A673 (cell line): Measurements from ENCODE around the gene STAT5B. TPM values are rescaled to one million over a fixed set of nuclear protein-coding genes. Genes with fewer than 3 reads are reported as not detected.

ENCODE experiments used
- BruUV-seq: library from RNA; stranded (reverse); fragments of 400-500 nt; replicated peaks from 2 replicates; lab custom pipeline; 2021; lab: Mats Ljungman, UMichigan
- CTCF ChIA-PET: fragments of 300-600 bp; sonication (Branson Sonifier 250); formaldehyde crosslinking; loops from one replicate; lab custom pipeline; 2022; ENCODE audit warnings: antibody characterized with exemption; lab: Charles Lee
- POLR2A ChIA-PET: fragments of 300-600 bp; sonication (Branson Sonifier 250); formaldehyde crosslinking; loops from one replicate; lab custom pipeline; 2022; ENCODE audit warnings: antibody characterized with exemption; ENCODE audit not compliant: low non-redundant PET; lab: Charles Lee
- DNase-seq: peaks from one replicate; pipeline ENCODE4 v3.0.0-alpha.2; 2015; ENCODE audit warnings: low spot score
- H3K27ac ChIP-seq: fragments of 200-600 bp; sonication (generic); 2 replicates; pipeline ENCODE4 v1.5.1; 2016; ENCODE audit warnings: mixed run types, low read depth, mild to moderate bottlenecking, mixed read lengths, antibody characterized with exemption, low read length; ENCODE audit not compliant: poor library complexity, severe bottlenecking
- H3K27me3 ChIP-seq: fragments of 200-600 bp; sonication (generic); replicated peaks from 2 replicates; pipeline ENCODE4 v1.6.1; 2017; ENCODE audit warnings: mixed run types, low read depth, mild to moderate bottlenecking, mixed read lengths, antibody characterized with exemption, low read length; ENCODE audit not compliant: insufficient read depth, poor library complexity
- H3K36me3 ChIP-seq: fragments of 200-600 bp; sonication (generic); 2 replicates; pipeline ENCODE4 v1.6.1; 2016; ENCODE audit warnings: mixed run types, mild to moderate bottlenecking, mixed read lengths, antibody characterized with exemption, low read length; ENCODE audit not compliant: insufficient read depth, poor library complexity, severe bottlenecking
- H3K4me1 ChIP-seq: fragments of 200-600 bp; sonication (generic); 2 replicates; pipeline ENCODE4 v1.6.1; 2017; ENCODE audit warnings: mixed run types, mild to moderate bottlenecking, mixed read lengths, antibody characterized with exemption, low read length; ENCODE audit not compliant: insufficient read depth, poor library complexity, severe bottlenecking
- H3K4me3 ChIP-seq: fragments of 200-600 bp; sonication (generic); 2 replicates; pipeline ENCODE4 v1.5.1; 2016; ENCODE audit warnings: low read depth, mixed run types, mild to moderate bottlenecking, mixed read lengths, low read length; ENCODE audit not compliant: poor library complexity, severe bottlenecking
- H3K9me3 ChIP-seq: fragments of 200-600 bp; sonication (generic); 2 replicates; pipeline ENCODE4 v1.6.1; 2016; ENCODE audit warnings: mixed run types, low read depth, mild to moderate bottlenecking, mixed read lengths, antibody characterized with exemption, low read length; ENCODE audit not compliant: poor library complexity, severe bottlenecking
- EZH2 ChIP-seq: fragments of 200-600 bp; sonication (generic); IDR thresholded peaks from 2 replicates; pipeline ENCODE4 v1.6.1; 2017; ENCODE audit warnings: borderline replicate concordance, low read depth, mild to moderate bottlenecking, mixed read lengths, antibody characterized with exemption, low read length; ENCODE audit not compliant: poor library complexity, severe bottlenecking
- intact Hi-C: fragments of 100-400 bp; cut with micrococcal nuclease; formaldehyde crosslinking; loops from one replicate; pipeline ENCODE4 v1.10.0; 2022; ENCODE audit not compliant: unreplicated experiment
- total RNA-seq: library from RNA; stranded (reverse); gene quantifications from 2 replicates; pipeline ENCODE4 v1.2.3, GENCODE V29; 2021
- TF ChIP-seq, protein P1 (sequence below): fragments of 300-800, 200-600 bp; sonication (generic); conservative IDR thresholded peaks from 2 replicates; pipeline ENCODE4 v1.5.1; 2017; ENCODE audit warnings: low read depth, mild to moderate bottlenecking, antibody characterized with exemption, low read length, moderate library complexity, mixed read lengths

Gene STAT5B
- total RNA-seq, 1 experiment from 2014 or later, result 11.2 TPM

DNA sequence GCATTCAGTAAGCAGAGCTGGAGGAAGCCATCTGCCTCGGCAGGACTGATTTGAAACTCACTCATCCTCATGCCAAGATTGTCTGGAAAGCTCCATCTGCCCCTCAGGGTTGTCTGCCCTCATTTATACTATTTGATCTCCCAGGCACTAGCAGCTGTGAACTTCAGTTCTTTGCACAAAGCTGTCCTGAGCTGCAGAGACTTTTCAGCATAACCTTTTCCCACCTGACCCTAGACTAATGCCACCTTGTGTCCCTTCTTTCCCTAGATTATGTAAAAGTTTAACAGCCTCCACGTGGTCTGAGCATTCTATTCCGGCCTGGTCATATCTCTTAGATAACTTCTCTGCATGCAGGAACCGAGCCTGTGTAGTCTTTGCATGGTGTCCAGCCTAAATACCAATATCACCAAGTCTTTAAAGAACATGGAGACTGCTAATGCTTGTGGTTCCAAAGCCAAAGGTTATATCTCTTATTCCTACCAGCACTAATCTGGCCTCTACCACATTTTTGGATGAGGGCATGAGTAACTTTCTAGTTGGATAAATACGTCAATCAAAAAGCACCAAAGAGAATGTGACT is 41.2 kb upstream of the STAT5B start:
- CTCF ChIA-PET, result no interaction called here

DNA sequence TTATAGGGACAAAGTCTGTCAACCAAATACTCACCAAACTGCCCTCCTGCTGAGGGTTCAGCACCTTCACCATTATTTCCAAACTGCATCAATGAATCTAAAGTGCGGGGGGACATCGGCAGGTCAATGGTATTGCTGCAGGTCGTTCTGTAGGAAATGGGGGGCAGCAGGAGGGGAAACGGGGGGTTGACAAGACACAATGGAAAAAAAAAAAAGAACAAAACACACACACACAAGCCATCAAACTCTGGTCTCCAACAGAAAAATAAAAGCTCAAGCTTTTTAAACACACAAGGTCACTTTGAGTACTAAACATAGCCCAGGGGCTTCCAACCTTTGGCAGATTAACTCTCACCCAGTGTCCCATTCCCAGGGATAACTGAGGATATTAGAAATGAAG is 40.6 kb upstream of the STAT5B start:
- POLR2A ChIA-PET, result no interaction called here
- H3K36me3 ChIP-seq, result no peaks in the 10 kb centered on the region
- no peak overlapping the region for H3K27ac ChIP-seq
- no peak for DNase-seq
- intact Hi-C loops, result loop anchor here (10.0 kb wide), 1 partner anchor 208 kb away; no protein-coding TSS in a partner anchor
- no peak overlapping the region for H3K4me3 ChIP-seq
- CTCF ChIA-PET, result no interaction called here
- peaks cover 4% of the 10 kb centered on the region for H3K4me1 ChIP-seq
- BruUV-seq, result no TSS peak
- no peaks in the 10 kb centered on the region for H3K9me3 ChIP-seq
- H3K27me3 ChIP-seq, result no peaks in the 10 kb centered on the region
- TF ChIP-seq EZH2, result no peak
- TF ChIP-seq, protein P1, sequence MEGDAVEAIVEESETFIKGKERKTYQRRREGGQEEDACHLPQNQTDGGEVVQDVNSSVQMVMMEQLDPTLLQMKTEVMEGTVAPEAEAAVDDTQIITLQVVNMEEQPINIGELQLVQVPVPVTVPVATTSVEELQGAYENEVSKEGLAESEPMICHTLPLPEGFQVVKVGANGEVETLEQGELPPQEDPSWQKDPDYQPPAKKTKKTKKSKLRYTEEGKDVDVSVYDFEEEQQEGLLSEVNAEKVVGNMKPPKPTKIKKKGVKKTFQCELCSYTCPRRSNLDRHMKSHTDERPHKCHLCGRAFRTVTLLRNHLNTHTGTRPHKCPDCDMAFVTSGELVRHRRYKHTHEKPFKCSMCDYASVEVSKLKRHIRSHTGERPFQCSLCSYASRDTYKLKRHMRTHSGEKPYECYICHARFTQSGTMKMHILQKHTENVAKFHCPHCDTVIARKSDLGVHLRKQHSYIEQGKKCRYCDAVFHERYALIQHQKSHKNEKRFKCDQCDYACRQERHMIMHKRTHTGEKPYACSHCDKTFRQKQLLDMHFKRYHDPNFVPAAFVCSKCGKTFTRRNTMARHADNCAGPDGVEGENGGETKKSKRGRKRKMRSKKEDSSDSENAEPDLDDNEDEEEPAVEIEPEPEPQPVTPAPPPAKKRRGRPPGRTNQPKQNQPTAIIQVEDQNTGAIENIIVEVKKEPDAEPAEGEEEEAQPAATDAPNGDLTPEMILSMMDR, result no peak

More for the DNA sequence above, 41.2 kb upstream of the STAT5B start:
- TF ChIP-seq, protein P1, result no peak
- no peak for TF ChIP-seq EZH2
- no peaks in the 10 kb centered on the region for H3K27me3 ChIP-seq
- H3K9me3 ChIP-seq, result no peaks in the 10 kb centered on the region
- POLR2A ChIA-PET, result no interaction called here
- peaks cover 5% of the 10 kb centered on the region for H3K36me3 ChIP-seq
- DNase-seq, result no peak
- intact Hi-C loops, result loop anchor here (10.0 kb wide), 1 partner anchor 207 kb away; no protein-coding TSS in a partner anchor
- H3K27ac ChIP-seq, result no peak overlapping the region
- no peaks in the 10 kb centered on the region for H3K4me1 ChIP-seq
- BruUV-seq, result no TSS peak
- no peak overlapping the region for H3K4me3 ChIP-seq

DNA sequence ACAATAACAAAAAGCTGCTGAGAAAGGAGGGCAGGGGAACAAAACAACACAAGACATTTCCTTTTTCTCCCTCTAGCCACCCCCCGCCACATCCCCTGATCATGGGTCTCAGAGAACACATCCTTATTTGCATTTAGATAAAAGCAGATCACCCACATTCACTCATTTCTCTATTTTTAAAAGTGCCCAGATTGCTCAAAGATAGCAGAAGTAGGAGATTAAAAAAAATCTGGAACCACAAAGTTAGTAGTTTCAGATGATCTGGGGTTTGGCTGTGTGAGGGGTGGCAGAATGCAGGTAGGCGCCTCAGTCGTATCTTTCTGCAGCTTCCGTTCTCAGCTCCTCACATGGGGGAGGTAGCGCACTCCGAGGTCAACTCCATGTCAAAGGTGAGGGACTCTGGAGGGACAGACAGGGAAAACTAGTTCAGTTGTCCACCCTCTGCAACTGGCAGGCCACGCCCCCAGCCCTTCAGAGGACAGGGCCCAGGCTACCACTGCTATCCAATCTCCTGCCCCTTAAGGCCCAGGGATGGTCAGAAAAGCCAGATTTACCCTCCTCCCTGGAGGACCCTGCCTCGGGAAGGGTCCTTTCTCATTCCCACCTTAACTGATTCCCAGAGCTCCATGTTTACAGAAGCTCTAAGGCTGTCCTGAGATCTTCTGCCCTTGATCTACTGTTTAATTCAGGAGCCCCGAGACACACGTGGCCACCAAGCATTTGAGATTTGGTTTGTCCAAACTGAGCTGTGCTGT is 39.4 kb upstream of the STAT5B start:
- no peaks in the 10 kb centered on the region for H3K36me3 ChIP-seq
- H3K27ac ChIP-seq, result no peak overlapping the region
- CTCF ChIA-PET, result no interaction called here
- TF ChIP-seq EZH2, result no peak
- TF ChIP-seq, protein P1, result no peak
- DNase-seq, result no peak
- no peak overlapping the region for H3K4me3 ChIP-seq
- POLR2A ChIA-PET, result no interaction called here
- H3K27me3 ChIP-seq, result no peaks in the 10 kb centered on the region
- H3K9me3 ChIP-seq, result no peaks in the 10 kb centered on the region
- intact Hi-C loops, result loop anchor here (10.0 kb wide), 1 partner anchor 209 kb away; no protein-coding TSS in a partner anchor
- BruUV-seq, result no TSS peak
- H3K4me1 ChIP-seq, result peaks cover 7% of the 10 kb centered on the region
